Cardiac septum (tissue), 1 donor: ENCODE data around the gene NIP7. TPM values are rescaled to one million over a fixed set of nuclear protein-coding genes. Genes with fewer than 3 reads are reported as not detected.
"Not testable (repeated sequence)": the region's sequence is repeated elsewhere in the genome, so short reads cannot be mapped to it uniquely, and the experiment has no call there.

Source experiments
- DNase-seq: peaks from one replicate; pipeline ENCODE4 v3.0.0-alpha.2; 2020; ENCODE audit warnings: low spot score
- intact Hi-C: fragments of 100-400 bp; cut with DNase I; formaldehyde crosslinking; loops from one replicate; pipeline ENCODE4 v1.14.0; 2022
- total RNA-seq: library from RNA; stranded (reverse); fragmentation: NEBNext Ultra II Directional; extraction: Animal tissue kit (Norgen Biotek cat#: 25700); gene quantifications from one replicate; pipeline ENCODE4 v1.2.1, GENCODE V29; 2021
- donor health status: DM: no; HTN: no; CAD: no.

NIP7 gene
- total RNA-seq, 1 donor from 2014 or later: 10.6 TPM

- DNase-seq: no peak
- intact Hi-C loops: loop anchor here (5.0 kb wide), 1 partner anchor 53 kb away; the partner anchor contains the start of gene TERF2
Measured at GRCh38 chr16:69334696-69335095, 4.9 kb upstream of the NIP7 start.

GRCh38 chr16:69338557-69339288 lies 849 bp upstream of the NIP7 start:
- intact Hi-C loops: loop anchor here (1.0 to 5.0 kb wide), 3 partner anchors 8 to 49 kb away; partner anchors contain the start of genes PDF, TERF2 and VPS4A

GRCh38 chr16:69340095-69340644 lies 598 bp downstream of the NIP7 start:
- intact Hi-C loops: no loop called here
- DNase-seq: no peak

More at GRCh38 chr16:69338557-69339288, 849 bp upstream of the NIP7 start:
- peak; percentile 74 for DNase-seq

GRCh38 chr16:69344171-69344570 lies 4.6 kb downstream of the NIP7 start:
- intact Hi-C loops: no loop called here
- DNase-seq: no peak

- no peak for DNase-seq
- intact Hi-C loops: no loop called here
Measured at GRCh38 chr16:69345923-69346322, 6.4 kb downstream of the NIP7 start.

- no peak for DNase-seq
- intact Hi-C loops: no loop called here
Measured at GRCh38 chr16:69346683-69347082, 7.1 kb downstream of the NIP7 start.

- intact Hi-C loops: no loop called here
- no peak for DNase-seq
Measured at GRCh38 chr16:69348222-69348621, 8.7 kb downstream of the NIP7 start.

GRCh38 chr16:69349536-69349935 lies 10.0 kb downstream of the NIP7 start:
- no peak for DNase-seq
- intact Hi-C loops: no loop called here

- intact Hi-C loops: no loop called here
Measured at GRCh38 chr16:69350536-69351133, 11.1 kb downstream of the NIP7 start.

GRCh38 chr16:69351309-69352027 lies 11.9 kb downstream of the NIP7 start, which contains the start of gene TMED6:
Gene TMED6 (minus strand): TSS chr16:69351786. CDS start chr16:69351753, 33 bp downstream.
- no peak for DNase-seq
- intact Hi-C loops: no loop called here

More at GRCh38 chr16:69350536-69351133, 11.1 kb downstream of the NIP7 start:
- no peak for DNase-seq

- DNase-seq, intact Hi-C loops: not testable (repeated sequence)
Measured at GRCh38 chr16:69360070-69360469, 20.5 kb downstream of the NIP7 start.

GRCh38 chr16:69363281-69363717 lies 23.7 kb downstream of the NIP7 start:
- no peak for DNase-seq
- intact Hi-C loops: no loop called here

GRCh38 chr16:69364088-69364487 lies 24.5 kb downstream of the NIP7 start:
- DNase-seq: no peak
- intact Hi-C loops: no loop called here

GRCh38 chr16:69365901-69366300 lies 26.3 kb downstream of the NIP7 start:
- intact Hi-C loops: no loop called here
- no peak for DNase-seq

GRCh38 chr16:69366431-69366830 lies 26.9 kb downstream of the NIP7 start:
- no peak for DNase-seq
- intact Hi-C loops: no loop called here

GRCh38 chr16:69367980-69368379 lies 28.4 kb downstream of the NIP7 start:
- intact Hi-C loops: no loop called here
- DNase-seq: no peak

- intact Hi-C loops: no loop called here
- DNase-seq: no peak
Measured at GRCh38 chr16:69368866-69369265, 29.3 kb downstream of the NIP7 start.

GRCh38 chr16:69371564-69371963 lies 32.0 kb downstream of the NIP7 start:
- DNase-seq: no peak
- intact Hi-C loops: no loop called here

GRCh38 chr16:69373019-69373418 lies 33.4 kb downstream of the NIP7 start:
- no peak for DNase-seq
- intact Hi-C loops: no loop called here
